ENCODE measurements around the gene LRMDA.

GRCh38 chr10:76210211-76210610 is 778.8 kb downstream of the LRMDA start:
- TF ChIP-seq POLR2A (IDR thresholded peaks at IDR 0.05) (no peak), CTCF (IDR thresholded peaks at IDR 0.05) (no peak), EP300 (IDR thresholded peaks at IDR 0.05) (no peak)

All from sigmoid colon (tissue), 4 donors.